HepG2 (cell line): ENCODE results near the gene EFHD2. TPM values are rescaled to one million over a fixed set of nuclear protein-coding genes. Genes with fewer than 3 reads are reported as not detected.

Experiments used
- ATAC-seq: fragments of 200-7000 bp; cut with Tn5 transposase; 3 replicates; pipeline ENCODE4 v1.9.1; 2020; ENCODE audit warnings: mild to moderate bottlenecking, moderate library complexity
- BruUV-seq: library from RNA; stranded (reverse); fragments of 400-500 nt; replicated peaks from 2 replicates; lab custom pipeline; 2021; lab: Mats Ljungman, UMichigan
- CTCF ChIA-PET: fragments of 300-600 bp; formaldehyde crosslinking; extraction: SDS; loops from one replicate; lab custom pipeline; 2021; ENCODE audit warnings: low total read pairs, inconsistent platforms, low intra/inter-chr PET ratio; lab: Yijun Ruan, JAX
- POLR2A ChIA-PET: fragments of 350-600 bp; sonication (Branson Sonifier 250); formaldehyde crosslinking; loops from one replicate; lab custom pipeline; 2020; ENCODE audit warnings: antibody characterized with exemption, inconsistent platforms; lab: Yijun Ruan, JAX
- DNase-seq: peaks from one replicate; pipeline ENCODE4 v3.0.0-alpha.2; 2015; ENCODE audit warnings: low spot score
- FAIRE-seq: peaks from 3 replicates; lab custom pipeline; 2011; peaks lifted over from hg19 to GRCh38; lab: Jason Lieb, UNC
- H2AFZ ChIP-seq: one replicate; pipeline ENCODE4 v1.6.1; 2011; ENCODE audit warnings: low read length, inconsistent platforms
- H3K27ac ChIP-seq: fragments of 300-600 bp; 3 replicates; pipeline ENCODE4 v1.8.0; 2011; ENCODE audit warnings: mixed run types, mild to moderate bottlenecking, mixed read lengths, low read length, inconsistent platforms; ENCODE audit not compliant: insufficient read depth; ENCODE audit errors: extremely low read length
- H3K27me3 ChIP-seq, 2 experiments: fragments of 200-600 bp in 1 of 2; 2 replicates in 1 of 2; 3 replicates in 1 of 2; pipeline versions ENCODE4 v1.6.0 to v1.8.0; 2011; ENCODE audit warnings: low read length in 2 of 2, mild to moderate bottlenecking in 2 of 2, moderate library complexity in 2 of 2, inconsistent platforms in 1 of 2; ENCODE audit not compliant: insufficient read depth in 2 of 2, control insufficient read depth in 1 of 2
- H3K36me3 ChIP-seq, 2 experiments: fragments of 200-600 bp in 1 of 2; replicated peaks in 1 of 2; 2 replicates in 1 of 2; 3 replicates in 1 of 2; pipeline versions ENCODE4 v1.5.1 to v1.8.0; 2011; ENCODE audit warnings: low read length in 2 of 2, inconsistent platforms in 1 of 2; ENCODE audit not compliant: insufficient read depth in 2 of 2, control insufficient read depth in 1 of 2
- H3K4me1 ChIP-seq: 2 replicates; pipeline ENCODE4 v1.5.1; 2012; ENCODE audit warnings: low read length, inconsistent platforms; ENCODE audit not compliant: insufficient read depth
- H3K4me2 ChIP-seq: 2 replicates; pipeline ENCODE4 v1.6.0; 2011; ENCODE audit warnings: low read depth, low read length, inconsistent platforms
- H3K4me3 ChIP-seq, 3 experiments: fragments of 200-600 bp in 1 of 3; sonication (generic), shearing (Covaris generic) in 1 of 3; replicated peaks in 1 of 3; 2 replicates each; pipeline ENCODE4 v1.5.1; 2011 to 2016; ENCODE audit warnings: low read length in 3 of 3, inconsistent platforms in 2 of 3, low read depth in 2 of 3, mild to moderate bottlenecking in 2 of 3, control low read depth in 1 of 3, mixed read lengths in 1 of 3; ENCODE audit not compliant: insufficient read depth in 1 of 3
- H3K79me2 ChIP-seq: one replicate; pipeline ENCODE4 v1.6.1; 2011; ENCODE audit warnings: low read length, inconsistent platforms; ENCODE audit not compliant: insufficient read depth
- H3K9ac ChIP-seq: 2 replicates; pipeline ENCODE4 v1.6.0; 2011; ENCODE audit warnings: mild to moderate bottlenecking, low read depth, low read length, inconsistent platforms; ENCODE audit not compliant: insufficient read depth
- H3K9me3 ChIP-seq: 2 replicates; pipeline ENCODE4 v1.5.1; 2012; ENCODE audit warnings: mild to moderate bottlenecking, low read length
- H4K20me1 ChIP-seq: 2 replicates; pipeline ENCODE4 v1.6.0; 2011; ENCODE audit warnings: inconsistent platforms, mild to moderate bottlenecking, low read length, moderate library complexity; ENCODE audit not compliant: insufficient read depth
- DMAP1 ChIP-seq: IDR thresholded peaks from 2 replicates; pipeline ENCODE4 v1.6.1; 2016
- FOSL1 ChIP-seq: sonication (generic); formaldehyde crosslinking; IDR thresholded peaks from 2 replicates; pipeline ENCODE4 v1.9.0; 2021; ENCODE audit warnings: missing genetic modification reagents, borderline replicate concordance
- SMARCC2 ChIP-seq: fragments of 450-650 bp; IDR thresholded peaks from 2 replicates; pipeline ENCODE4 v1.6.1; 2017; ENCODE audit warnings: antibody characterized with exemption, mild to moderate bottlenecking
- WIZ ChIP-seq: sonication (generic); formaldehyde crosslinking; IDR thresholded peaks from 2 replicates; pipeline ENCODE4 v1.5.1; 2020; ENCODE audit warnings: mild to moderate bottlenecking, missing genetic modification reagents
- ZBTB40 ChIP-seq, 2 experiments: fragments of 450-650 bp in 1 of 2; sonication (generic) in 1 of 2; formaldehyde crosslinking in 1 of 2; IDR thresholded peaks; 2 replicates each; pipeline versions ENCODE4 v1.6.1 to v1.8.0; 2016 to 2022; ENCODE audit warnings: antibody characterized with exemption in 1 of 2, mild to moderate bottlenecking in 1 of 2, missing genetic modification reagents in 1 of 2
- WGBS: methylation state at CpG from one replicate; pipeline ENCODE4 v1.1.6; 2017; ENCODE audit warnings: low lambda C conversion rate; 5-methylcytosine and 5-hydroxymethylcytosine counted together
- in situ Hi-C: cut with HindIII; loops from 2 replicates; pipeline ENCODE4 v1.10.0; 2017; ENCODE audit warnings: low pct_unique_long_range_greater_than_20kb; ENCODE audit not compliant: extremely low pct_ligation_motif_present
- intact Hi-C: fragments of 100-400 bp; cut with micrococcal nuclease; formaldehyde crosslinking; loops from one replicate; pipeline ENCODE4 v1.10.0; 2022; ENCODE audit not compliant: unreplicated experiment
- polyA plus RNA-seq, 8 experiments: library from polyadenylated mRNA; depleted of rRNA in 3 of 8; stranded (reverse) in 7 of 8; unstranded in 1 of 8; fragments of >200 nt; fragmentation: Illumina TruSeq in 4 of 8; extraction: Trizol in 4 of 8; gene quantifications; 2 replicates each; pipeline versions ENCODE4 v1.2.1 to v1.2.3, GENCODE V29; 2011 to 2016; ENCODE audit warnings: low read depth in 4 of 8, missing spikeins in 1 of 8, mixed read lengths in 1 of 8; ENCODE audit not compliant: insufficient read depth in 1 of 8
- total RNA-seq, 5 experiments: library from RNA; depleted of rRNA; stranded (reverse); fragments of >200 nt; fragmentation: Illumina TruSeq; extraction: Trizol; gene quantifications; 2 replicates each; pipeline ENCODE4 v1.2.3, GENCODE V29; 2016; ENCODE audit warnings: low read depth in 1 of 5

The EFHD2 gene
- total and polyA plus RNA-seq, 2 of the 13 experiments (the other 11 are each of a cell fraction or from before 2014, with no cell fraction given), result 9.4 to 12.7 TPM

- Histone ChIP-seq H2AFZ (no peak overlapping the region), H3K27ac (no peak overlapping the region), H3K36me3 (no peaks in the 10 kb centered on the region), H4K20me1 (no peaks in the 10 kb centered on the region), H3K4me3 (no peak overlapping the region), H3K79me2 (no peaks in the 10 kb centered on the region)
- ATAC-seq (no peak), FAIRE-seq (no peak)
- no TSS peak for BruUV-seq
- CTCF ChIA-PET, result no interaction called here
- no peak for TF ChIP-seq FOSL1 (CRISPR knock-in tag)
- TF ChIP-seq ZBTB40 (IDR thresholded peaks at IDR 0.05), result peak; percentile 44; the same call in 1 of the 2 replicates
- TF ChIP-seq ZBTB40 (CRISPR knock-in tag; IDR thresholded peaks at IDR 0.05), result peak; percentile 93
- TF ChIP-seq WIZ (CRISPR knock-in tag), result no peak
- no peak for TF ChIP-seq SMARCC2
- TF ChIP-seq DMAP1 (CRISPR knock-in tag), result no peak
- TF ChIP-seq, all 625 proteins: peak for 1
- WGBS, result 72% methylated on average over 5 of the region's 5 CpGs
- Histone ChIP-seq H3K9me3 (peaks cover 10% of the 10 kb centered on the region), H3K9ac (no peak overlapping the region), H3K4me2 (no peak overlapping the region), H3K4me1 (peaks cover 28% of the 10 kb centered on the region), H3K27me3 (peaks cover 3 to 29% of the 10 kb centered on the region in 2 experiments; a peak in 3 of 5 replicates)
- intact Hi-C loops, result no loop called here
- in situ Hi-C loops, result no loop called here
- DNase-seq, result no peak
- POLR2A ChIA-PET, result no interaction called here
Measured at GRCh38 chr1:15402809-15403450, 6.8 kb upstream of the EFHD2 start.
